A549 (cell line): Measurements from ENCODE around the gene ZWILCH. TPM values are rescaled to one million over a fixed set of nuclear protein-coding genes. Genes with fewer than 3 reads are reported as not detected.

ENCODE experiments used
- ATAC-seq, 2 experiments: fragments of 200-7000 bp in 1 of 2; fragments of >200 bp in 1 of 2; cut with Nextera tagmentation in 1 of 2; cut with Tn5 transposase in 1 of 2; 3 replicates each; pipeline versions ENCODE4 v1.8.0 to v1.9.1; 2018 to 2020; ENCODE audit warnings: mild to moderate bottlenecking in 1 of 2, moderate library complexity in 1 of 2
- CTCF ChIA-PET: fragments of 300-600 bp; sonication (Branson Sonifier 250); formaldehyde crosslinking; extraction: SDS; loops from one replicate; lab custom pipeline; 2021; ENCODE audit warnings: antibody characterized with exemption, inconsistent platforms; lab: Yijun Ruan, JAX
- POLR2A ChIA-PET: fragments of 350-600 bp; formaldehyde crosslinking; extraction: SDS; loops from one replicate; lab custom pipeline; 2021; ENCODE audit warnings: antibody characterized with exemption, inconsistent platforms; lab: Yijun Ruan, JAX
- DNase-seq, 2 experiments: peaks; one replicate each; pipeline versions ENCODE4 v3.0.0 to v3.0.0-alpha.2; 2011 to 2016; ENCODE audit warnings: low read depth in 1 of 2, low spot score in 1 of 2
- FAIRE-seq: peaks from 2 replicates; lab custom pipeline; 2011; peaks lifted over from hg19 to GRCh38; lab: Jason Lieb, UNC
- H3K27ac ChIP-seq, 2 experiments: fragments of >200 bp; sonication (Bioruptor Twin); formaldehyde crosslinking; 3 replicates each; pipeline ENCODE4 v1.5.1; 2016 to 2017
- H3K4me1 ChIP-seq: fragments of >200 bp; sonication (Bioruptor Twin); formaldehyde crosslinking; 3 replicates; pipeline ENCODE4 v1.6.1; 2016
- H3K4me2 ChIP-seq: fragments of >200 bp; sonication (Bioruptor Twin); formaldehyde crosslinking; 3 replicates; pipeline ENCODE4 v1.6.1; 2016
- H3K4me3 ChIP-seq: fragments of >200 bp; sonication (Bioruptor Twin); formaldehyde crosslinking; 3 replicates; pipeline ENCODE4 v1.5.1; 2016
- H3K9me3 ChIP-seq: fragments of >200 bp; sonication (Bioruptor Twin); formaldehyde crosslinking; 3 replicates; pipeline ENCODE4 v1.6.1; 2016
- ATOH8 ChIP-seq: fragments of 250-450 bp; sonication (Bioruptor Pico); IDR thresholded peaks from 2 replicates; pipeline ENCODE4 v1.5.0; 2020; ENCODE audit warnings: low read depth, mild to moderate bottlenecking, moderate library complexity
- BHLHE40 ChIP-seq: IDR thresholded peaks from 2 replicates; pipeline ENCODE4 v1.6.1; 2012; ENCODE audit warnings: low read depth, low read length, inconsistent platforms
- FOSL2 ChIP-seq, 2 experiments: fragments of 450-650 bp in 1 of 2; fragments of >200 bp in 1 of 2; sonication (Bioruptor Twin) in 1 of 2; formaldehyde crosslinking; IDR thresholded peaks; 2 replicates each; pipeline versions ENCODE4 v1.5.0 to v1.6.1; 2016 to 2020; ENCODE audit warnings: mild to moderate bottlenecking in 1 of 2, moderate library complexity in 1 of 2
- FOXS1 ChIP-seq: fragments of 250-450 bp; sonication (Bioruptor Pico); IDR thresholded peaks from 2 replicates; pipeline ENCODE4 v1.5.0; 2020; ENCODE audit warnings: mild to moderate bottlenecking, moderate library complexity
- GATA3 ChIP-seq: IDR thresholded peaks from 2 replicates; pipeline ENCODE4 v1.6.1; 2012; ENCODE audit warnings: borderline replicate concordance
- KDM1A ChIP-seq: fragments of 200-600 bp; sonication (generic); IDR thresholded peaks from 2 replicates; pipeline ENCODE4 v1.6.1; 2016; ENCODE audit warnings: low read depth, mild to moderate bottlenecking
- MAZ ChIP-seq: fragments of 150-350 bp; IDR thresholded peaks from 2 replicates; pipeline ENCODE4 v1.6.1; 2014; ENCODE audit warnings: antibody characterized with exemption, low read depth, low read length, borderline replicate concordance
- NPAS2 ChIP-seq: fragments of 250-450 bp; sonication (Bioruptor Pico); IDR thresholded peaks from 2 replicates; pipeline ENCODE4 v1.8.0; 2022; ENCODE audit warnings: mild to moderate bottlenecking, moderate library complexity, borderline replicate concordance
- NR3C1 ChIP-seq: fragments of >200 bp; sonication (Bioruptor Twin); formaldehyde crosslinking; IDR thresholded peaks from 3 replicates; pipeline ENCODE4 v1.6.1; 2017
- RARB ChIP-seq: fragments of 250-450 bp; sonication (Bioruptor Pico); IDR thresholded peaks from 2 replicates; pipeline ENCODE4 v1.8.0; 2021; ENCODE audit warnings: mild to moderate bottlenecking, moderate library complexity
- RNF2 ChIP-seq: fragments of 200-600 bp; sonication (generic); IDR thresholded peaks from 2 replicates; pipeline ENCODE4 v1.6.1; 2016; ENCODE audit warnings: low read depth, mild to moderate bottlenecking, antibody characterized with exemption, moderate library complexity, borderline replicate concordance
- SREBF2 ChIP-seq: fragments of 450-650 bp; IDR thresholded peaks from 2 replicates; pipeline ENCODE4 v1.6.1; 2014; ENCODE audit warnings: mild to moderate bottlenecking, moderate library complexity
- TFCP2L1 ChIP-seq: fragments of 250-450 bp; sonication (Bioruptor Pico); IDR thresholded peaks from 2 replicates; pipeline ENCODE4 v1.5.0; 2021; ENCODE audit warnings: mild to moderate bottlenecking
- ZC3H11A ChIP-seq: fragments of 450-650 bp; IDR thresholded peaks from 2 replicates; pipeline ENCODE4 v1.6.1; 2014; ENCODE audit warnings: antibody characterized with exemption, mild to moderate bottlenecking
- WGBS: methylation state at CpG from one replicate; pipeline ENCODE4 v1.1.6; 2017; ENCODE audit errors: missing lambda C conversion rate; 5-methylcytosine and 5-hydroxymethylcytosine counted together
- polyA plus RNA-seq, 4 experiments: library from polyadenylated mRNA; depleted of rRNA in 3 of 4; stranded (reverse); fragments of >200 nt; fragmentation: RNase III in 1 of 4; extraction: RNeasy Plus Mini Kit Qiagen cat#74134 plus additional on column Dnase treatment in 1 of 4; gene quantifications; 2 replicates in 3 of 4; 3 replicates in 1 of 4; pipeline ENCODE4 v1.2.3, GENCODE V29; 2011 to 2017
- TF ChIP-seq, protein P1 (sequence below): fragments of 250-450 bp; sonication (Bioruptor Pico); IDR thresholded peaks from 2 replicates; pipeline ENCODE4 v1.5.0; 2021; ENCODE audit warnings: mild to moderate bottlenecking, moderate library complexity, borderline replicate concordance
- TF ChIP-seq, protein P2 (sequence below): IDR thresholded peaks from 2 replicates; pipeline ENCODE4 v1.6.1; 2012
- TF ChIP-seq, protein P3 (sequence below): fragments of 200-600 bp; sonication (generic); IDR thresholded peaks from 2 replicates; pipeline ENCODE4 v1.6.1; 2016; ENCODE audit warnings: antibody characterized with exemption, mild to moderate bottlenecking, moderate library complexity

The ZWILCH gene
- polyA plus RNA-seq, 2 of the 4 experiments (the other 2 are of a cell fraction) = 49.4 to 70.9 TPM

- ChIA-PET POLR2A (no interaction called here), CTCF (interaction anchor here (0.6 to 1.6 kb wide), 4 partner anchors 10 to 83 kb away, joined by 3 to 6 read pairs (median 4); no protein-coding TSS in a partner anchor)
- Histone ChIP-seq H3K9me3 (no peaks in the 10 kb centered on the region), H3K4me1 (no peaks in the 10 kb centered on the region), H3K27ac (no peak overlapping the region), H3K4me2 (no peak overlapping the region), H3K4me3 (no peak overlapping the region)
- ATAC-seq = no peak
- DNase-seq = no peak
- 93% methylated on average over 4 of the region's 4 CpGs for WGBS
- no peak for TF ChIP-seq MAZ
- TF ChIP-seq BHLHE40 = no peak
- TF ChIP-seq, protein P1, sequence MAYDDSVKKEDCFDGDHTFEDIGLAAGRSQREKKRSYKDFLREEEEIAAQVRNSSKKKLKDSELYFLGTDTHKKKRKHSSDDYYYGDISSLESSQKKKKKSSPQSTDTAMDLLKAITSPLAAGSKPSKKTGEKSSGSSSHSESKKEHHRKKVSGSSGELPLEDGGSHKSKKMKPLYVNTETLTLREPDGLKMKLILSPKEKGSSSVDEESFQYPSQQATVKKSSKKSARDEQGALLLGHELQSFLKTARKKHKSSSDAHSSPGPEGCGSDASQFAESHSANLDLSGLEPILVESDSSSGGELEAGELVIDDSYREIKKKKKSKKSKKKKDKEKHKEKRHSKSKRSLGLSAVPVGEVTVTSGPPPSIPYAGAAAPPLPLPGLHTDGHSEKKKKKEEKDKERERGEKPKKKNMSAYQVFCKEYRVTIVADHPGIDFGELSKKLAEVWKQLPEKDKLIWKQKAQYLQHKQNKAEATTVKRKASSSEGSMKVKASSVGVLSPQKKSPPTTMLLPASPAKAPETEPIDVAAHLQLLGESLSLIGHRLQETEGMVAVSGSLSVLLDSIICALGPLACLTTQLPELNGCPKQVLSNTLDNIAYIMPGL (CRISPR knock-in tag) = no peak
- TF ChIP-seq, protein P2, sequence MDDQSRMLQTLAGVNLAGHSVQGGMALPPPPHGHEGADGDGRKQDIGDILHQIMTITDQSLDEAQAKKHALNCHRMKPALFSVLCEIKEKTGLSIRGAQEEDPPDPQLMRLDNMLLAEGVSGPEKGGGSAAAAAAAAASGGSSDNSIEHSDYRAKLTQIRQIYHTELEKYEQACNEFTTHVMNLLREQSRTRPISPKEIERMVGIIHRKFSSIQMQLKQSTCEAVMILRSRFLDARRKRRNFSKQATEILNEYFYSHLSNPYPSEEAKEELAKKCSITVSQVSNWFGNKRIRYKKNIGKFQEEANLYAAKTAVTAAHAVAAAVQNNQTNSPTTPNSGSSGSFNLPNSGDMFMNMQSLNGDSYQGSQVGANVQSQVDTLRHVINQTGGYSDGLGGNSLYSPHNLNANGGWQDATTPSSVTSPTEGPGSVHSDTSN = no peak
- TF ChIP-seq RARB (CRISPR knock-in tag) = no peak
- TF ChIP-seq TFCP2L1 (CRISPR knock-in tag) = no peak
- TF ChIP-seq NPAS2 (CRISPR knock-in tag) = no peak
- TF ChIP-seq ATOH8 (CRISPR knock-in tag) = no peak
- no peak for TF ChIP-seq GATA3
- TF ChIP-seq KDM1A = no peak
- no peak for TF ChIP-seq RNF2
- no peak for TF ChIP-seq SREBF2
- TF ChIP-seq FOSL2 (IDR thresholded peaks at IDR 0.05) = no peak
- TF ChIP-seq FOSL2 (CRISPR knock-in tag; IDR thresholded peaks at IDR 0.05) = no peak
- no peak for FAIRE-seq
Measured at GRCh38 chr15:66524838-66525237, 19.7 kb downstream of the ZWILCH start.

GRCh38 chr15:66535056-66535455 is 29.9 kb downstream of the ZWILCH start:
- TF ChIP-seq NR3C1 (no peak), FOXS1 (CRISPR knock-in tag) (no peak), RARB (CRISPR knock-in tag) (no peak), ZC3H11A (no peak)
- TF ChIP-seq, protein P3, sequence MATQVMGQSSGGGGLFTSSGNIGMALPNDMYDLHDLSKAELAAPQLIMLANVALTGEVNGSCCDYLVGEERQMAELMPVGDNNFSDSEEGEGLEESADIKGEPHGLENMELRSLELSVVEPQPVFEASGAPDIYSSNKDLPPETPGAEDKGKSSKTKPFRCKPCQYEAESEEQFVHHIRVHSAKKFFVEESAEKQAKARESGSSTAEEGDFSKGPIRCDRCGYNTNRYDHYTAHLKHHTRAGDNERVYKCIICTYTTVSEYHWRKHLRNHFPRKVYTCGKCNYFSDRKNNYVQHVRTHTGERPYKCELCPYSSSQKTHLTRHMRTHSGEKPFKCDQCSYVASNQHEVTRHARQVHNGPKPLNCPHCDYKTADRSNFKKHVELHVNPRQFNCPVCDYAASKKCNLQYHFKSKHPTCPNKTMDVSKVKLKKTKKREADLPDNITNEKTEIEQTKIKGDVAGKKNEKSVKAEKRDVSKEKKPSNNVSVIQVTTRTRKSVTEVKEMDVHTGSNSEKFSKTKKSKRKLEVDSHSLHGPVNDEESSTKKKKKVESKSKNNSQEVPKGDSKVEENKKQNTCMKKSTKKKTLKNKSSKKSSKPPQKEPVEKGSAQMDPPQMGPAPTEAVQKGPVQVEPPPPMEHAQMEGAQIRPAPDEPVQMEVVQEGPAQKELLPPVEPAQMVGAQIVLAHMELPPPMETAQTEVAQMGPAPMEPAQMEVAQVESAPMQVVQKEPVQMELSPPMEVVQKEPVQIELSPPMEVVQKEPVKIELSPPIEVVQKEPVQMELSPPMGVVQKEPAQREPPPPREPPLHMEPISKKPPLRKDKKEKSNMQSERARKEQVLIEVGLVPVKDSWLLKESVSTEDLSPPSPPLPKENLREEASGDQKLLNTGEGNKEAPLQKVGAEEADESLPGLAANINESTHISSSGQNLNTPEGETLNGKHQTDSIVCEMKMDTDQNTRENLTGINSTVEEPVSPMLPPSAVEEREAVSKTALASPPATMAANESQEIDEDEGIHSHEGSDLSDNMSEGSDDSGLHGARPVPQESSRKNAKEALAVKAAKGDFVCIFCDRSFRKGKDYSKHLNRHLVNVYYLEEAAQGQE = no peak
- no peak for DNase-seq
- no peak for ATAC-seq
- Histone ChIP-seq H3K4me3 (no peak overlapping the region), H3K27ac (no peak overlapping the region), H3K9me3 (no peaks in the 10 kb centered on the region), H3K4me1 (no peaks in the 10 kb centered on the region), H3K4me2 (no peak overlapping the region)
- WGBS = 92% methylated on average over 9 of the region's 9 CpGs
- FAIRE-seq = no peak
- POLR2A ChIA-PET = no interaction called here
- CTCF ChIA-PET = interaction anchor here (0.5 to 1.5 kb wide), 7 partner anchors 8 to 316 kb away, joined by 3 to 7 read pairs (median 3); partner anchors contain the start of gene SNAPC5
